Lower leg skin (tissue), 4 donors: ENCODE measurements around the gene GARIN5B. TPM values are rescaled to one million over a fixed set of nuclear protein-coding genes. Genes with fewer than 3 reads are reported as not detected.

Source experiments
- DNase-seq, 2 donors: peaks; one replicate each; pipeline ENCODE4 v3.0.0-alpha.2; 2019; ENCODE audit warnings: low spot score in 2 of 2
- H3K4me3 ChIP-seq: fragments of 200-600 bp; sonication (generic); 2 replicates; pipeline ENCODE4 v1.5.1; 2017; ENCODE audit warnings: mild to moderate bottlenecking, low read depth; ENCODE audit not compliant: poor library complexity, severe bottlenecking
- CTCF ChIP-seq, 3 donors: fragments of 450-650 bp; IDR thresholded peaks; one replicate each; pipeline ENCODE4 v1.5.1; 2016; ENCODE audit warnings: antibody characterized with exemption in 3 of 3, mild to moderate bottlenecking in 3 of 3, moderate library complexity in 2 of 3
- POLR2A ChIP-seq, 2 donors: fragments of 450-650 bp; IDR thresholded peaks; one replicate each; pipeline ENCODE4 v1.6.1; 2016 to 2017; ENCODE audit warnings: antibody characterized with exemption in 2 of 2, mild to moderate bottlenecking in 1 of 2, moderate library complexity in 1 of 2
- WGBS, 2 donors: methylation state at CpG; one replicate each; pipeline ENCODE4 v1.1.5; 2018; 5-methylcytosine and 5-hydroxymethylcytosine counted together
- intact Hi-C: fragments of 100-400 bp; cut with DNase I; formaldehyde crosslinking; loops from one replicate; pipeline ENCODE4 v1.15.0; 2023; ENCODE audit warnings: low total_unique reads
- total RNA-seq, 4 donors: library from RNA; depleted of rRNA; stranded (reverse); fragments of >200 nt; gene quantifications; one replicate each; pipeline ENCODE4 v1.1.0, GENCODE V29; 2016

Gene GARIN5B
- total RNA-seq, 4 donors from 2014 or later: not detected

GRCh38 chr19:55311797-55312196 is 51.3 kb downstream of the GARIN5B start:
- TF ChIP-seq POLR2A (IDR thresholded peaks at IDR 0.05): no peak
- TF ChIP-seq CTCF (IDR thresholded peaks at IDR 0.05): no peak
- H3K4me3 ChIP-seq: no peak overlapping the region
- no peak for DNase-seq
- intact Hi-C loops: no loop called here
- WGBS, 2 donors: 87 to 95% methylated on average over 9 to 14 of the region's 18 CpGs

- H3K4me3 ChIP-seq: no peak overlapping the region
- no peak for TF ChIP-seq CTCF (IDR thresholded peaks at IDR 0.05)
- no peak for TF ChIP-seq POLR2A (IDR thresholded peaks at IDR 0.05)
- intact Hi-C loops: no loop called here
- WGBS, 2 donors: 90 to 93% methylated on average over 9 of the region's 9 CpGs
- no peak for DNase-seq
Observed at GRCh38 chr19:55311397-55311796, 51.7 kb downstream of the GARIN5B start.

GRCh38 chr19:55310498-55310897 is 52.6 kb downstream of the GARIN5B start:
- 74 to 78% methylated on average over 6 to 7 of the region's 7 CpGs for WGBS, 2 donors

GRCh38 chr19:55309448-55309847 is 53.6 kb downstream of the GARIN5B start:
- 86 to 94% methylated on average over 3 to 5 of the region's 5 CpGs for WGBS, 2 donors
- intact Hi-C loops: no loop called here
- no peak overlapping the region for H3K4me3 ChIP-seq
- DNase-seq: no peak
- TF ChIP-seq POLR2A (IDR thresholded peaks at IDR 0.05): no peak
- no peak for TF ChIP-seq CTCF (IDR thresholded peaks at IDR 0.05)

More at GRCh38 chr19:55310498-55310897, 52.6 kb downstream of the GARIN5B start:
- H3K4me3 ChIP-seq: no peak overlapping the region
- no peak for DNase-seq
- intact Hi-C loops: no loop called here
- no peak for TF ChIP-seq CTCF (IDR thresholded peaks at IDR 0.05)
- TF ChIP-seq POLR2A (IDR thresholded peaks at IDR 0.05): no peak

- intact Hi-C loops: no loop called here
- WGBS, 2 donors: 93 to 94% methylated on average over 11 of the region's 11 CpGs
- DNase-seq: no peak
- TF ChIP-seq CTCF (IDR thresholded peaks at IDR 0.05) (no peak), POLR2A (IDR thresholded peaks at IDR 0.05) (no peak)
- H3K4me3 ChIP-seq: no peak overlapping the region
Observed at GRCh38 chr19:55308281-55308680, 54.8 kb downstream of the GARIN5B start.

GRCh38 chr19:55306712-55307111 is 56.3 kb downstream of the GARIN5B start:
- TF ChIP-seq CTCF (IDR thresholded peaks at IDR 0.05): no peak
- no peak for TF ChIP-seq POLR2A (IDR thresholded peaks at IDR 0.05)
- 78 to 80% methylated on average over 3 of the region's 3 CpGs for WGBS, 2 donors
- DNase-seq: no peak
- intact Hi-C loops: no loop called here
- no peak overlapping the region for H3K4me3 ChIP-seq
